GM06990 (cell line): ENCODE results near the gene NDEL1.

ENCODE experiments used
- DNase-seq: peaks from one replicate; pipeline ENCODE4 v3.0.0-alpha.2; 2011; ENCODE audit not compliant: insufficient read length; ENCODE audit errors: extremely low read depth
- H3K27me3 ChIP-seq: replicated peaks from 2 replicates; pipeline ENCODE4 v1.6.0; 2011; ENCODE audit warnings: low read length; ENCODE audit not compliant: control insufficient read depth, insufficient read depth
- H3K36me3 ChIP-seq: 2 replicates; pipeline ENCODE4 v1.5.1; 2011; ENCODE audit warnings: low read length; ENCODE audit not compliant: control insufficient read depth, insufficient read depth
- H3K4me3 ChIP-seq: replicated peaks from 2 replicates; pipeline ENCODE4 v1.5.1; 2011; ENCODE audit warnings: low read depth, mild to moderate bottlenecking, control low read depth, low read length
- TF ChIP-seq, protein P1 (sequence below): IDR thresholded peaks from 2 replicates; pipeline ENCODE4 v1.5.1; 2011; ENCODE audit warnings: low read length, control low read depth, mild to moderate bottlenecking, inconsistent platforms; ENCODE audit not compliant: insufficient read depth, poor library complexity, severe bottlenecking

NDEL1 gene

DNA sequence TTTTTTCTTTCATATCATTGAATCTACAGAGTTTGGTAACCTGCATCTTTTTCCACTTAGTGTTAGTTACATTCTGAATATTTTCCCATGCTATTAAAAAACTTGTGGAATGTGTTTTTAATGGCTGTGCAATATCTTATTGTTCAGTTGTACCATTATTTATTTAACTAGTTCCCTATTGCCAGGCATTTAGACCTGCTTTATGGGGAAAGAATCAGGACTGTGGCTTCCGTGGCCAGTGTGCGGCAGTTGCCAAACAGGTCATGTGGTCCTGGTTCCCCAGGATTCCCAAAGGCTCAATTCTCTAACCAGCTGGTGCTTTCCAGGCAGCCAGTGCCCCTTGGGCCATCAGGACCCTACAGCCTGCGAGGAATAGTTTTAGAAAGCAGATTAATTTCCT, 30.8 kb downstream of the NDEL1 start:
- no peak overlapping the region for H3K4me3 ChIP-seq
- TF ChIP-seq, protein P1, sequence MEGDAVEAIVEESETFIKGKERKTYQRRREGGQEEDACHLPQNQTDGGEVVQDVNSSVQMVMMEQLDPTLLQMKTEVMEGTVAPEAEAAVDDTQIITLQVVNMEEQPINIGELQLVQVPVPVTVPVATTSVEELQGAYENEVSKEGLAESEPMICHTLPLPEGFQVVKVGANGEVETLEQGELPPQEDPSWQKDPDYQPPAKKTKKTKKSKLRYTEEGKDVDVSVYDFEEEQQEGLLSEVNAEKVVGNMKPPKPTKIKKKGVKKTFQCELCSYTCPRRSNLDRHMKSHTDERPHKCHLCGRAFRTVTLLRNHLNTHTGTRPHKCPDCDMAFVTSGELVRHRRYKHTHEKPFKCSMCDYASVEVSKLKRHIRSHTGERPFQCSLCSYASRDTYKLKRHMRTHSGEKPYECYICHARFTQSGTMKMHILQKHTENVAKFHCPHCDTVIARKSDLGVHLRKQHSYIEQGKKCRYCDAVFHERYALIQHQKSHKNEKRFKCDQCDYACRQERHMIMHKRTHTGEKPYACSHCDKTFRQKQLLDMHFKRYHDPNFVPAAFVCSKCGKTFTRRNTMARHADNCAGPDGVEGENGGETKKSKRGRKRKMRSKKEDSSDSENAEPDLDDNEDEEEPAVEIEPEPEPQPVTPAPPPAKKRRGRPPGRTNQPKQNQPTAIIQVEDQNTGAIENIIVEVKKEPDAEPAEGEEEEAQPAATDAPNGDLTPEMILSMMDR = no peak
- no peaks in the 10 kb centered on the region for H3K27me3 ChIP-seq
- no peak for DNase-seq
- H3K36me3 ChIP-seq = peaks cover 42% of the 10 kb centered on the region

DNA sequence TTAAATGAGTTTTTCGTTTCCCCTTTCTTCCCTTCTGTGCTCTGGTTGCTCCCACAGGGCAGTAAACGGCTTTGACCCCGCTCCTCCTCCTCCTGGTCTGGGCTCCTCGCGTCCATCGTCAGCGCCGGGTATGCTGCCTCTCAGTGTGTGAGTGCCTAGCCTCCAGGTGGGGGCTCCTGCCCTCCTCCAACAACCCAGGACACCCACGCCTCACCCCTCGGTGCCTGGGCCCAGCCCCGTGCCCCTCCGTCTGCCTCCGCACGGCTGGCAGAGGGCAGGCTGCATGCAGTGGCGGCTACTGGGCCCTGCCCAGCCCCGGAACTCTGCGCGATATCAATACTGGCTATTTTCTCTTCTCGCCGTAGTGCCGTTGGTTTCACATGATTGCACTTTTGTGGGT, 31.2 kb downstream of the NDEL1 start:
- no peak for DNase-seq
- TF ChIP-seq, protein P1 = no peak
- Histone ChIP-seq H3K27me3 (no peaks in the 10 kb centered on the region), H3K36me3 (peaks cover 44% of the 10 kb centered on the region), H3K4me3 (no peak overlapping the region)

DNA sequence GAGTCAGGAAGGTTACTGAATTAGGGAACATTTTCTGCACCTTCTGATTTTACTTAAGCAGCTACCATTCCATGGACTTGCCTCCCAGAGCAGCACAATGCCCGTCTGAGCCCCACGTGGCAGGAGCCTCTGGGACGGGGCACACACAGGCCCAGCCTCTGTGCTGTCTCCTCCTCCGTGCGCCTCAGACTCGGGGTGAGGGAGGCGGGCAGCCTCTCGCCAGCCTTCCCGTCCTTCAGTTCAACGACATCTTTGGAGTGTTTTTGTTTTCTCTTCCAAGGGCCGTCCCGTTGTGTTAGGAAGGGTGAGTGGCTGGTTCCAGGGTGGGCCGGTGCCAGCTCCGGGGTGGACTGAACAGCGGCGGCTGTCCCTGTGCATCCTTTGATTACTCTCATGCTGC, 31.8 kb downstream of the NDEL1 start:
- no peak for DNase-seq
- no peak overlapping the region for H3K4me3 ChIP-seq
- TF ChIP-seq, protein P1 = no peak
- no peaks in the 10 kb centered on the region for H3K27me3 ChIP-seq
- peaks cover 47% of the 10 kb centered on the region for H3K36me3 ChIP-seq

DNA sequence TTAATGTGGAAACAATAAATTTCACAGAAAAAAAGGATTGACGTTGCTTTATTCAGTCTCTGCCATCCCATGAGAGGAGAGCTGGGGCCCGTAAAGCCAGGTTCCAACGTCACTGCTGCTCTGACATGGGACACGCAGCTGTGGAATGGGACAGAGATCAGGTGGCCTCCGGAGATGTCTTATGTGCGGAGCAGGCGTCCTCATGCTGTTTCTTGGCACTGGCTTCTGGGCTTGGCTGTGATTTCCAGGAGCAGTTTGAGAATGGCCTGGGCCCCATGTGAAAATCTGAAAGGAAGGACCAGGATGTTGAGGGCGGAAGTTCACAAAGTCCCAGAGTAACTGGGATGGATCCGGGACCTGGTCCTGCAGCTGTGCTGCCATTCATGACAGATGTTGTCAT, 32.4 kb downstream of the NDEL1 start:
- H3K27me3 ChIP-seq = no peaks in the 10 kb centered on the region
- TF ChIP-seq, protein P1 = no peak
- no peak for DNase-seq
- H3K36me3 ChIP-seq = peaks cover 44% of the 10 kb centered on the region
- no peak overlapping the region for H3K4me3 ChIP-seq

DNA sequence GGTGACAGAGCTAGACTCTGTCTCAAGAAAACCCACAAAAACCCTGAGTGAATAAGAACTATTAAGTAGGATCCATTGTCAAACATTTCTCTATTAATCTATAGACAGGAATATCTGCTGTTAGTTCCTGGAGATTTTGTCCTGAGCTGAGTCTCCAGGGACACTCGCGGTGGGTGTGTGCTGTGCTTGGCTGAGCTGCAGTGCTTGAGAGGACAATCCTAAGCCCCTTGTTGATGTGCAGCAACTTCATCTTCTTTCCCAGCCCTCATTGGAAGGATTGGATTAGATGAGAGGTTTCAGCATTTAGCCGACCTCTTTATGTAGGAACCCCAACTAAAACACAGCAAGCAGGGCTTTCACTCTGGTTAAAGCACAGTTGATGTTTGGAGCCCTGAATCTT, 33.3 kb downstream of the NDEL1 start:
- Histone ChIP-seq H3K36me3 (peaks cover 46% of the 10 kb centered on the region), H3K4me3 (no peak overlapping the region), H3K27me3 (no peaks in the 10 kb centered on the region)
- TF ChIP-seq, protein P1 = no peak
- DNase-seq = no peak

DNA sequence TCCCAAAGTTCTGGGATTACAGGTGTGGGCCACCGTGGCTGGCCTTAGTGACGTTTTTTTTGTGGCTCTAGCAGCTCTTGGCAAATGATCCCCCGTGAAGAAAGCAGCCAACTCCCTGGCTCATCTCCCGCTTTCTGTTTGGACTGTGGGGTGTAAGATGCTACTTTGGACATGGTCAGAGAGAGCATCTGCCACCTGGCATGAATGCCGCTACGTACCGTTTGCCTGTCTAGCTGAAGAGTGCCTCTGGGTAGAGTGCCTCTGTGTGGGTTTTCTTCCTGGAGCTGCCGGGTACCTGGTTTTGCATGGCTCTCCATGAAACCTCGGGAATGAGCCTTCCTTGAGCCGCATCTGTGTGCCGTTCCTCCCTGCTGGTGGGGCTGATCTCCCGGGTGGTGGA, 34.3 kb downstream of the NDEL1 start:
- peaks cover 48% of the 10 kb centered on the region for H3K36me3 ChIP-seq
- H3K4me3 ChIP-seq = no peak overlapping the region
- H3K27me3 ChIP-seq = no peaks in the 10 kb centered on the region
- TF ChIP-seq, protein P1 = no peak
- DNase-seq = no peak
